HEK293 (cell line): Measurements from ENCODE around the gene SCGB3A2.

ENCODE experiments used
- BCL11A ChIP-seq: fragments of 450-650 bp; formaldehyde crosslinking; IDR thresholded peaks from 2 replicates; pipeline ENCODE4 v1.5.1; 2016; ENCODE audit warnings: low read depth, missing biosample characterization, missing genetic modification characterization
- PATZ1 ChIP-seq: fragments of 450-650 bp; formaldehyde crosslinking; IDR thresholded peaks from 2 replicates; pipeline ENCODE4 v1.5.1; 2016; ENCODE audit warnings: missing biosample characterization, missing genetic modification characterization
- PBX3 ChIP-seq: sonication (generic); formaldehyde crosslinking; IDR thresholded peaks from 2 replicates; pipeline ENCODE4 v1.8.1; 2022; ENCODE audit warnings: mild to moderate bottlenecking, moderate library complexity, missing genetic modification reagents
- PRDM1 ChIP-seq: fragments of 450-650 bp; formaldehyde crosslinking; IDR thresholded peaks from 2 replicates; pipeline ENCODE4; 2016; ENCODE audit warnings: missing biosample characterization, missing genetic modification characterization
- YY1 ChIP-seq: fragments of 450-650 bp; formaldehyde crosslinking; IDR thresholded peaks from 2 replicates; pipeline ENCODE4 v1.5.1; 2018; ENCODE audit warnings: missing biosample characterization, missing genetic modification characterization
- ZNF174 ChIP-seq: fragments of 450-650 bp; formaldehyde crosslinking; IDR thresholded peaks from 2 replicates; pipeline ENCODE4 v1.5.0; 2017; ENCODE audit warnings: missing biosample characterization, mild to moderate bottlenecking, missing genetic modification characterization
- ZNF202 ChIP-seq: fragments of 450-650 bp; formaldehyde crosslinking; IDR thresholded peaks from 2 replicates; pipeline ENCODE4 v1.5.1; 2016; ENCODE audit warnings: missing biosample characterization, missing genetic modification characterization, borderline replicate concordance
- ZNF350 ChIP-seq: fragments of 450-650 bp; formaldehyde crosslinking; IDR thresholded peaks from 2 replicates; pipeline ENCODE4 v1.5.0; 2017; ENCODE audit warnings: missing biosample characterization, mild to moderate bottlenecking, missing genetic modification characterization
- ZNF449 ChIP-seq: fragments of 450-650 bp; formaldehyde crosslinking; IDR thresholded peaks from 2 replicates; pipeline ENCODE4 v1.5.1; 2017; ENCODE audit warnings: missing biosample characterization, mild to moderate bottlenecking, missing genetic modification characterization, moderate library complexity
- ZNF473 ChIP-seq: fragments of 450-650 bp; formaldehyde crosslinking; IDR thresholded peaks from 2 replicates; pipeline ENCODE4 v1.5.1; 2017; ENCODE audit warnings: missing biosample characterization, missing genetic modification characterization
- ZNF548 ChIP-seq: fragments of 450-650 bp; formaldehyde crosslinking; IDR thresholded peaks from 2 replicates; pipeline ENCODE4 v1.5.1; 2016; ENCODE audit warnings: missing biosample characterization, missing genetic modification characterization
- TF ChIP-seq, protein P1 (sequence below): fragments of 450-650 bp; formaldehyde crosslinking; IDR thresholded peaks from 2 replicates; pipeline ENCODE4 v1.5.1; 2016; ENCODE audit warnings: missing biosample characterization, missing genetic modification characterization
- TF ChIP-seq, protein P2 (sequence below): fragments of 450-650 bp; formaldehyde crosslinking; IDR thresholded peaks from 2 replicates; pipeline ENCODE4 v1.5.1; 2016; ENCODE audit warnings: missing biosample characterization, missing genetic modification characterization
- TF ChIP-seq, protein P3 (sequence below): fragments of 450-650 bp; formaldehyde crosslinking; IDR thresholded peaks from 2 replicates; pipeline ENCODE4 v1.5.1; 2016; ENCODE audit warnings: missing biosample characterization, missing genetic modification characterization

DNA sequence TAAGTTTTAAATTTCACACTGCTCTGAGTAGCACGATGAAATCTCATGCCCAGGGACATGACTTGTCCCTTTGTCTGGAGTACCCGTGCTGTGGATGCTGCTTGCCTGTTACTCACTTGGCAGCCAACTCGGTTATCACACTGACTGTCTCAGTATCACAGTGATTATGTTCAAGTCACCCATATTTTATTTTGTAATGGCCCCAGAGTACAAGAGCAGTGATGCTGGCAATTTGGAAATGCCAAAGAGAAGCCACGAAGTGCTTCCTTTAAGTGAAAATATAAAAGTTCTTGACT, 22.8 kb upstream of the SCGB3A2 start:
- TF ChIP-seq ZNF174 (tag by site-specific recombination) (no peak), BCL11A (tag by site-specific recombination) (no peak), ZNF473 (tag by site-specific recombination) (no peak), ZNF350 (tag by site-specific recombination) (no peak), PRDM1 (tag by site-specific recombination) (no peak), PATZ1 (tag by site-specific recombination) (no peak), YY1 (tag by site-specific recombination) (no peak), PBX3 (CRISPR knock-in tag) (no peak), ZNF548 (tag by site-specific recombination) (no peak), ZNF449 (tag by site-specific recombination) (no peak), ZNF202 (tag by site-specific recombination) (no peak)
- TF ChIP-seq, protein P1, sequence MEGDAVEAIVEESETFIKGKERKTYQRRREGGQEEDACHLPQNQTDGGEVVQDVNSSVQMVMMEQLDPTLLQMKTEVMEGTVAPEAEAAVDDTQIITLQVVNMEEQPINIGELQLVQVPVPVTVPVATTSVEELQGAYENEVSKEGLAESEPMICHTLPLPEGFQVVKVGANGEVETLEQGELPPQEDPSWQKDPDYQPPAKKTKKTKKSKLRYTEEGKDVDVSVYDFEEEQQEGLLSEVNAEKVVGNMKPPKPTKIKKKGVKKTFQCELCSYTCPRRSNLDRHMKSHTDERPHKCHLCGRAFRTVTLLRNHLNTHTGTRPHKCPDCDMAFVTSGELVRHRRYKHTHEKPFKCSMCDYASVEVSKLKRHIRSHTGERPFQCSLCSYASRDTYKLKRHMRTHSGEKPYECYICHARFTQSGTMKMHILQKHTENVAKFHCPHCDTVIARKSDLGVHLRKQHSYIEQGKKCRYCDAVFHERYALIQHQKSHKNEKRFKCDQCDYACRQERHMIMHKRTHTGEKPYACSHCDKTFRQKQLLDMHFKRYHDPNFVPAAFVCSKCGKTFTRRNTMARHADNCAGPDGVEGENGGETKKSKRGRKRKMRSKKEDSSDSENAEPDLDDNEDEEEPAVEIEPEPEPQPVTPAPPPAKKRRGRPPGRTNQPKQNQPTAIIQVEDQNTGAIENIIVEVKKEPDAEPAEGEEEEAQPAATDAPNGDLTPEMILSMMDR (tag by site-specific recombination) = no peak
- TF ChIP-seq, protein P2, sequence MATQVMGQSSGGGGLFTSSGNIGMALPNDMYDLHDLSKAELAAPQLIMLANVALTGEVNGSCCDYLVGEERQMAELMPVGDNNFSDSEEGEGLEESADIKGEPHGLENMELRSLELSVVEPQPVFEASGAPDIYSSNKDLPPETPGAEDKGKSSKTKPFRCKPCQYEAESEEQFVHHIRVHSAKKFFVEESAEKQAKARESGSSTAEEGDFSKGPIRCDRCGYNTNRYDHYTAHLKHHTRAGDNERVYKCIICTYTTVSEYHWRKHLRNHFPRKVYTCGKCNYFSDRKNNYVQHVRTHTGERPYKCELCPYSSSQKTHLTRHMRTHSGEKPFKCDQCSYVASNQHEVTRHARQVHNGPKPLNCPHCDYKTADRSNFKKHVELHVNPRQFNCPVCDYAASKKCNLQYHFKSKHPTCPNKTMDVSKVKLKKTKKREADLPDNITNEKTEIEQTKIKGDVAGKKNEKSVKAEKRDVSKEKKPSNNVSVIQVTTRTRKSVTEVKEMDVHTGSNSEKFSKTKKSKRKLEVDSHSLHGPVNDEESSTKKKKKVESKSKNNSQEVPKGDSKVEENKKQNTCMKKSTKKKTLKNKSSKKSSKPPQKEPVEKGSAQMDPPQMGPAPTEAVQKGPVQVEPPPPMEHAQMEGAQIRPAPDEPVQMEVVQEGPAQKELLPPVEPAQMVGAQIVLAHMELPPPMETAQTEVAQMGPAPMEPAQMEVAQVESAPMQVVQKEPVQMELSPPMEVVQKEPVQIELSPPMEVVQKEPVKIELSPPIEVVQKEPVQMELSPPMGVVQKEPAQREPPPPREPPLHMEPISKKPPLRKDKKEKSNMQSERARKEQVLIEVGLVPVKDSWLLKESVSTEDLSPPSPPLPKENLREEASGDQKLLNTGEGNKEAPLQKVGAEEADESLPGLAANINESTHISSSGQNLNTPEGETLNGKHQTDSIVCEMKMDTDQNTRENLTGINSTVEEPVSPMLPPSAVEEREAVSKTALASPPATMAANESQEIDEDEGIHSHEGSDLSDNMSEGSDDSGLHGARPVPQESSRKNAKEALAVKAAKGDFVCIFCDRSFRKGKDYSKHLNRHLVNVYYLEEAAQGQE (tag by site-specific recombination) = no peak
- TF ChIP-seq, protein P3, sequence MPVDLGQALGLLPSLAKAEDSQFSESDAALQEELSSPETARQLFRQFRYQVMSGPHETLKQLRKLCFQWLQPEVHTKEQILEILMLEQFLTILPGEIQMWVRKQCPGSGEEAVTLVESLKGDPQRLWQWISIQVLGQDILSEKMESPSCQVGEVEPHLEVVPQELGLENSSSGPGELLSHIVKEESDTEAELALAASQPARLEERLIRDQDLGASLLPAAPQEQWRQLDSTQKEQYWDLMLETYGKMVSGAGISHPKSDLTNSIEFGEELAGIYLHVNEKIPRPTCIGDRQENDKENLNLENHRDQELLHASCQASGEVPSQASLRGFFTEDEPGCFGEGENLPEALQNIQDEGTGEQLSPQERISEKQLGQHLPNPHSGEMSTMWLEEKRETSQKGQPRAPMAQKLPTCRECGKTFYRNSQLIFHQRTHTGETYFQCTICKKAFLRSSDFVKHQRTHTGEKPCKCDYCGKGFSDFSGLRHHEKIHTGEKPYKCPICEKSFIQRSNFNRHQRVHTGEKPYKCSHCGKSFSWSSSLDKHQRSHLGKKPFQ (tag by site-specific recombination) = no peak
